D721Med (cell line): ENCODE measurements around the gene DUS1L.

Experiments used
- DNase-seq: peaks from one replicate; pipeline ENCODE4 v3.0.0; 2011; ENCODE audit warnings: low spot score; ENCODE audit not compliant: insufficient read length
- FAIRE-seq: peaks from 2 replicates; lab custom pipeline; 2011; peaks lifted over from hg19 to GRCh38; lab: Jason Lieb, UNC
- TF ChIP-seq, protein P1 (sequence below): IDR thresholded peaks from 2 replicates; pipeline ENCODE4 v1.5.1; 2012; ENCODE audit warnings: mild to moderate bottlenecking, control low read depth; ENCODE audit not compliant: insufficient read depth; ENCODE audit errors: missing control alignments

The DUS1L gene

GRCh38 chr17:82085031-82085861 is 19.6 kb upstream of the DUS1L start:
- TF ChIP-seq, protein P1, sequence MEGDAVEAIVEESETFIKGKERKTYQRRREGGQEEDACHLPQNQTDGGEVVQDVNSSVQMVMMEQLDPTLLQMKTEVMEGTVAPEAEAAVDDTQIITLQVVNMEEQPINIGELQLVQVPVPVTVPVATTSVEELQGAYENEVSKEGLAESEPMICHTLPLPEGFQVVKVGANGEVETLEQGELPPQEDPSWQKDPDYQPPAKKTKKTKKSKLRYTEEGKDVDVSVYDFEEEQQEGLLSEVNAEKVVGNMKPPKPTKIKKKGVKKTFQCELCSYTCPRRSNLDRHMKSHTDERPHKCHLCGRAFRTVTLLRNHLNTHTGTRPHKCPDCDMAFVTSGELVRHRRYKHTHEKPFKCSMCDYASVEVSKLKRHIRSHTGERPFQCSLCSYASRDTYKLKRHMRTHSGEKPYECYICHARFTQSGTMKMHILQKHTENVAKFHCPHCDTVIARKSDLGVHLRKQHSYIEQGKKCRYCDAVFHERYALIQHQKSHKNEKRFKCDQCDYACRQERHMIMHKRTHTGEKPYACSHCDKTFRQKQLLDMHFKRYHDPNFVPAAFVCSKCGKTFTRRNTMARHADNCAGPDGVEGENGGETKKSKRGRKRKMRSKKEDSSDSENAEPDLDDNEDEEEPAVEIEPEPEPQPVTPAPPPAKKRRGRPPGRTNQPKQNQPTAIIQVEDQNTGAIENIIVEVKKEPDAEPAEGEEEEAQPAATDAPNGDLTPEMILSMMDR, result no peak
- DNase-seq (no peak), FAIRE-seq (no peak)

DNA sequence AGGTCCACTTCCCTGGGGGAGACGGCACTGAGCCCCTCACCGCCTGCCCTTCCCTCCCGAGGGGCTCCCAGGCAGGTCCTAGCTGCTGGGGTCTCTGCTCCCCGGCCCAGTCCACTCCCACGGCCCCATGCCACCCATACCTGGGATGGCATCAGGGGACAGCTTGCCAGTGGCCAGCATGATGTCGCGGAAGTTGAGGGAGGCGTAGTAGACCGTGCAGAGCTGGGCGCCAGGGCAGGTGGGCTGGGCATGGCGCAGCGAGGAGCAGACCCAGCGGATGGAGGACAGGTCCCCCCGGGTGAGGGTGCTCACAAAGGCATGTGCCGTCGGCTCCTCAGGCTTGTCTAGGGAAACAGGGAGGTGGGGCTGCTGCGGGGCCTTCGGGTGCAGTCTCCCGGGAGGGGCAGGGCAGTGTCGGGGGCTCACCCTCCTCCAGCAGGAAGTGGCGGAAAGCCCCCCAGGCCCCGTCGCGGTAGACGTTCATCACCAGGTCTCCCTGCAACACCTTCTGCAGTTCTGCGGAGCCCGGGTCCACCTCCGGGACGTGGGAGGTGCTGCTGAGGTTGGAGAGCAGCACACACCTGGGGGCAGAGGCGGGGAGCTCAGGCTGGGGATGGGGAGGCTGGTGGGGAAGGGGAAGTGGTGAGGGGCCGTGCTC is 18.9 kb upstream of the DUS1L start:
- DNase-seq (no peak), FAIRE-seq (no peak)
- TF ChIP-seq, protein P1, result no peak

DNA sequence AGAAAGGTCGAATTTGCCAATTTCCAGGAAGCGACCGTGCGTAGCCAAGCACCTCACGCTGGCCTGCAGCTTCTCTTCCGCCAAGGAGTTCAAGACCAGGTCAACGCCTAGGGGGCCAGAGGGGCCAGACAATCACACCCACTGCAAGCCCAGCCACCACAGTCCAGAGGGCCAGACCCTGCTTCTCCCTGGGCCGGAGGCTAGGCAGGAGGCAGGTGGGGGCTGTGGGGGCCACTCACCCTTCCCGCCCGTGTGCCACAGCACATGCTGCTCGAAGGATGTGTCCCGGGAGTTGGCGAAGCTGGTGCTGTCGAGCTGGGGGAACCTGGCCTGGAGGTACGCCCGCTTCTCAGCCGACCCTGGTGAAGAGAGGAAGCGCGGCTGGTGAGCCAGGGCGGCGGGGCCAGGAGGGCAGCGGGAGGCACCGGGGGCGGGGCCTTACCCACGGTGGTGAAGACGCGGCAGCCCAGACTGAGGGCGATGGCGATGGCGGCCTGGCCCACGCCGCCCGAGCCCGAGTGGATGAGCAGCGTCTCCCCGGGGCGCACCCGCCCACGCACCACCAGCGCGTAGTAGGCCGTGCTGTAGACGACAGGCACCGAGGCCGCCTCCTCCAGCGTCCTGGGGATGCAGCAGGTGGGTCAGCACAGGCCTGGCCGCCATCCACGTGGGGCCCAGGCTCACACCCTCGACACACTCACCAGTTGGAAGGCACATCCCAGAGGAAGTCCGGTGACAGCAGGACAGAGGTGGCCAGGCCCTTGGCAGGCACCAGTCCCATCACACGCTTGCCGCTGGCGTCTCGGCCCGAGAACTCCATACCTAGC is 18.1 kb upstream of the DUS1L start:
- no peak for DNase-seq
- FAIRE-seq, result no peak
- TF ChIP-seq, protein P1, result no peak

GRCh38 chr17:82083009-82083408 is 17.4 kb upstream of the DUS1L start:
- TF ChIP-seq, protein P1, result no peak
- FAIRE-seq, result no peak
- no peak for DNase-seq

DNA sequence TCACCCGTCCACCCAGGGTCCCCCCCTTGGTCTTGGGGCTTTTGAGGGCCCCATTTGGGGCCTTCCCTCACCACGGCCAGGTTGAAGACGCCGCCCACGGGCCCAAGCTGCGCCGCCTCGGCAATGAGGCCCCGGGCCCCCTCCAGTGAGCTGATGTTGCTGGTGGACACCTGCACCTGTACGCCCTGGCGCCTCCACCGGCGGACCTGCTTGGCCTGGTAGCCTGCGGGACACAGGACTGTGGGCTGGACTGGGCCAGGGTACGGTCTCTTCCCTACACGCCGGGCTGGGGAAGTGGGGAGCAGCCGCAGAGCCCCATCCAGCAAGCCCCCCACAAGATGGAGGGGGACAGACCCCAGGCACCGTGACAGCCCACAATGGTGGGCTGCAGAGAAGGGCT is 16.9 kb upstream of the DUS1L start:
- DNase-seq (no peak), FAIRE-seq (no peak)
- TF ChIP-seq, protein P1, result no peak

- FAIRE-seq, result no peak
- DNase-seq, result no peak
- TF ChIP-seq, protein P1, result no peak
Observed at GRCh38 chr17:82081966-82082365, 16.4 kb upstream of the DUS1L start.
